WTC11 (cell line): Measurements from ENCODE around the gene NEB. TPM values are rescaled to one million over a fixed set of nuclear protein-coding genes. Genes with fewer than 3 reads are reported as not detected.

Source experiments
- ATAC-seq: fragments of 200-7000 bp; cut with Tn5 transposase; 2 replicates; pipeline ENCODE4 v1.10.0; 2021; ENCODE audit warnings: mild to moderate bottlenecking, moderate library complexity
- CTCF ChIA-PET: fragments of 300-600 bp; sonication (Branson Sonifier 250); formaldehyde crosslinking; loops from one replicate; lab custom pipeline; 2021; ENCODE audit warnings: antibody characterized with exemption; lab: Charles Lee
- POLR2A ChIA-PET: fragments of 350-600 bp; sonication (Branson Sonifier 250); formaldehyde crosslinking; loops from one replicate; lab custom pipeline; 2021; ENCODE audit warnings: antibody characterized with exemption; lab: Charles Lee
- DNase-seq: peaks from one replicate; pipeline ENCODE4 v3.0.0; 2021; ENCODE audit warnings: low spot score
- H3K27ac Mint-ChIP-seq: 2 replicates; pipeline ENCODE4 v1.8.0; 2021; ENCODE audit warnings: mixed read lengths
- H3K27me3 Mint-ChIP-seq: 2 replicates; pipeline ENCODE4 v1.8.0; 2021; ENCODE audit warnings: low read depth, mild to moderate bottlenecking, moderate library complexity, mixed read lengths
- H3K36me3 Mint-ChIP-seq: 2 replicates; pipeline ENCODE4 v1.8.0; 2021; ENCODE audit warnings: mixed read lengths
- H3K4me1 Mint-ChIP-seq: 2 replicates; pipeline ENCODE4 v1.8.0; 2022; ENCODE audit warnings: mixed read lengths
- H3K4me3 Mint-ChIP-seq: 2 replicates; pipeline ENCODE4 v1.8.0; 2021; ENCODE audit warnings: mild to moderate bottlenecking, moderate library complexity, mixed read lengths
- H3K9me3 Mint-ChIP-seq: 2 replicates; pipeline ENCODE4 v1.8.0; 2021; ENCODE audit warnings: mixed read lengths
- AFF4 ChIP-seq: sonication (generic); formaldehyde crosslinking; IDR thresholded peaks from 2 replicates; pipeline ENCODE4 v1.8.1; 2023; ENCODE audit warnings: mild to moderate bottlenecking, missing genetic modification reagents, borderline replicate concordance
- ARID4B ChIP-seq: sonication (generic); formaldehyde crosslinking; IDR thresholded peaks from 2 replicates; pipeline ENCODE4 v1.8.0; 2023; ENCODE audit warnings: missing genetic modification reagents, mild to moderate bottlenecking, borderline replicate concordance
- ATF1 ChIP-seq: sonication (generic); formaldehyde crosslinking; IDR thresholded peaks from 2 replicates; pipeline ENCODE4 v1.8.1; 2023; ENCODE audit warnings: mild to moderate bottlenecking, moderate library complexity, missing genetic modification reagents
- CDX4 ChIP-seq: fragments of 250-450 bp; sonication (Bioruptor Pico); IDR thresholded peaks from 2 replicates; pipeline ENCODE4 v1.9.0; 2021; ENCODE audit warnings: moderate library complexity, mild to moderate bottlenecking, inconsistent platforms, borderline replicate concordance
- E2F1 ChIP-seq: sonication (generic); formaldehyde crosslinking; IDR thresholded peaks from 2 replicates; pipeline ENCODE4 v1.8.0; 2022; ENCODE audit warnings: mild to moderate bottlenecking, missing genetic modification reagents
- ELF4 ChIP-seq: sonication (generic); formaldehyde crosslinking; IDR thresholded peaks from 2 replicates; pipeline ENCODE4 v1.8.1; 2022; ENCODE audit warnings: low read depth, mild to moderate bottlenecking, moderate library complexity, missing genetic modification reagents
- ERG ChIP-seq: fragments of 250-450 bp; sonication (Bioruptor Pico); IDR thresholded peaks from 2 replicates; pipeline ENCODE4 v1.8.0; 2021; ENCODE audit warnings: mild to moderate bottlenecking
- ESRRA ChIP-seq: sonication (generic); formaldehyde crosslinking; IDR thresholded peaks from 2 replicates; pipeline ENCODE4 v1.8.1; 2022; ENCODE audit warnings: mild to moderate bottlenecking, missing genetic modification reagents, borderline replicate concordance
- JAZF1 ChIP-seq: fragments of 250-450 bp; sonication (Bioruptor Pico); IDR thresholded peaks from 2 replicates; pipeline ENCODE4 v1.9.0; 2021; ENCODE audit warnings: moderate library complexity, mild to moderate bottlenecking, inconsistent platforms
- MYBL2 ChIP-seq: sonication (generic); formaldehyde crosslinking; IDR thresholded peaks from 2 replicates; pipeline ENCODE4 v1.8.1; 2023; ENCODE audit warnings: mild to moderate bottlenecking, moderate library complexity, missing genetic modification reagents
- NFATC4 ChIP-seq: fragments of 250-450 bp; sonication (Bioruptor Pico); IDR thresholded peaks from 2 replicates; pipeline ENCODE4 v1.9.0; 2021; ENCODE audit warnings: mild to moderate bottlenecking
- NR1H2 ChIP-seq: sonication (generic); formaldehyde crosslinking; IDR thresholded peaks from 2 replicates; pipeline ENCODE4 v1.9.0; 2021; ENCODE audit warnings: mild to moderate bottlenecking, moderate library complexity, missing genetic modification reagents
- SP1 ChIP-seq: sonication (generic); formaldehyde crosslinking; conservative IDR thresholded peaks from 2 replicates; pipeline ENCODE4 v1.8.1; 2022; ENCODE audit warnings: missing genetic modification reagents
- TCF7 ChIP-seq: sonication (generic); formaldehyde crosslinking; IDR thresholded peaks from 2 replicates; pipeline ENCODE4 v1.8.0; 2022; ENCODE audit warnings: mild to moderate bottlenecking, low read depth, missing genetic modification reagents, moderate library complexity
- TEAD4 ChIP-seq: sonication (generic); formaldehyde crosslinking; IDR thresholded peaks from 2 replicates; pipeline ENCODE4 v1.8.0; 2022; ENCODE audit warnings: mild to moderate bottlenecking, missing genetic modification reagents
- ZNF232 ChIP-seq: sonication (generic); formaldehyde crosslinking; IDR thresholded peaks from 2 replicates; pipeline ENCODE4 v1.8.0; 2022; ENCODE audit warnings: mild to moderate bottlenecking, missing genetic modification reagents
- ZNF396 ChIP-seq: fragments of 250-450 bp; sonication (Bioruptor Pico); IDR thresholded peaks from 2 replicates; pipeline ENCODE4 v1.8.0; 2021; ENCODE audit warnings: mild to moderate bottlenecking, moderate library complexity, borderline replicate concordance
- ZNF423 ChIP-seq: fragments of 250-450 bp; sonication (Bioruptor Pico); IDR thresholded peaks from 2 replicates; pipeline ENCODE4 v2.1.2; 2022; ENCODE audit warnings: mild to moderate bottlenecking, moderate library complexity
- ZSCAN18 ChIP-seq: fragments of 250-450 bp; sonication (Bioruptor Pico); IDR thresholded peaks from 2 replicates; pipeline ENCODE4 v2.1.2; 2022; ENCODE audit warnings: mild to moderate bottlenecking, moderate library complexity
- total RNA-seq: library from RNA; stranded (reverse); gene quantifications from 3 replicates; pipeline ENCODE4 v1.2.3, GENCODE V29; 2021

NEB gene
- total RNA-seq, 1 experiment from 2014 or later: 1.9 TPM

GRCh38 chr2:151523850-151524249 lies 210.4 kb downstream of the NEB start:
- no peak overlapping the region for H3K4me3 Mint-ChIP-seq
- TF ChIP-seq JAZF1 (no peak), ARID4B (no peak), SP1 (CRISPR knock-in tag) (no peak), ERG (CRISPR knock-in tag) (no peak), ZNF423 (CRISPR knock-in tag) (no peak), ESRRA (CRISPR knock-in tag) (no peak), ZNF396 (CRISPR knock-in tag) (no peak), MYBL2 (CRISPR knock-in tag) (no peak), NFATC4 (CRISPR knock-in tag) (no peak), TEAD4 (CRISPR knock-in tag) (no peak), ZNF232 (CRISPR knock-in tag) (no peak), E2F1 (no peak), NR1H2 (no peak), TCF7 (CRISPR knock-in tag) (no peak), AFF4 (no peak), ZSCAN18 (CRISPR knock-in tag) (no peak), CDX4 (no peak), ATF1 (CRISPR knock-in tag) (no peak), ELF4 (no peak)
- no peaks in the 10 kb centered on the region for H3K27me3 Mint-ChIP-seq
- DNase-seq (no peak), ATAC-seq (no peak)
- no peak overlapping the region for H3K27ac Mint-ChIP-seq
- ChIA-PET CTCF (no interaction called here), POLR2A (no interaction called here)
- H3K4me1 Mint-ChIP-seq: peaks cover 11% of the 10 kb centered on the region
- no peaks in the 10 kb centered on the region for H3K9me3 Mint-ChIP-seq
- H3K36me3 Mint-ChIP-seq: no peaks in the 10 kb centered on the region
